C4-2B (cell line): ENCODE results near the gene TRNT1.

Source experiments
- CTCF ChIP-seq: fragments of 450-650 bp; conservative IDR thresholded peaks from 2 replicates; pipeline ENCODE4 v1.5.1; 2017; ENCODE audit warnings: mild to moderate bottlenecking
- ZFX ChIP-seq: fragments of 450-650 bp; IDR thresholded peaks from 2 replicates; pipeline ENCODE4 v1.6.1; 2017

- TF ChIP-seq CTCF (no peak), ZFX (no peak)
Measured at GRCh38 chr3:3110749-3111361, 15.9 kb upstream of the TRNT1 start.
